Ascending aorta (tissue), 2 donors: Measurements from ENCODE around the gene SMAD6. TPM values are rescaled to one million over a fixed set of nuclear protein-coding genes. Genes with fewer than 3 reads are reported as not detected.

Source experiments
- DNase-seq, 2 donors: peaks; one replicate each; pipeline ENCODE4 v3.0.0-alpha.2; 2019; ENCODE audit warnings: low spot score in 2 of 2
- H3K27ac ChIP-seq, 2 donors: fragments of 200-600 bp; sonication (generic); one replicate each; pipeline ENCODE4 v1.5.1; 2016 to 2017; ENCODE audit warnings: mild to moderate bottlenecking in 1 of 2
- H3K27me3 ChIP-seq: fragments of 200-600 bp; sonication (generic); one replicate; pipeline ENCODE4 v1.5.1; 2017
- H3K36me3 ChIP-seq, 2 donors: fragments of 200-600 bp; sonication (generic); one replicate each; pipeline ENCODE4 v1.5.1; 2016
- H3K4me1 ChIP-seq, 2 donors: fragments of 200-600 bp; sonication (generic); one replicate each; pipeline ENCODE4 v1.5.1; 2016 to 2017; ENCODE audit warnings: mild to moderate bottlenecking in 1 of 2
- H3K4me3 ChIP-seq, 2 donors: fragments of 200-600 bp; sonication (generic); one replicate each; pipeline ENCODE4 v1.5.1; 2016 to 2017; ENCODE audit warnings: mild to moderate bottlenecking in 1 of 2
- H3K9me3 ChIP-seq, 2 donors: fragments of 200-600 bp; sonication (generic); one replicate each; pipeline ENCODE4 v1.5.1; 2016
- intact Hi-C: fragments of 100-400 bp; cut with DNase I; formaldehyde crosslinking; loops from one replicate; pipeline ENCODE4 v1.15.1; 2023
- total RNA-seq: library from RNA; depleted of rRNA; stranded (reverse); fragments of >200 nt; gene quantifications from one replicate; pipeline ENCODE4 v1.1.0, GENCODE V29; 2016
- TF ChIP-seq, protein P1 (sequence below), 3 experiments: fragments of 200-600 bp in 2 of 3; fragments of 450-650 bp in 1 of 3; sonication (generic) in 2 of 3; IDR thresholded peaks; one replicate each; pipeline ENCODE4 v1.5.1; 2016 to 2019; ENCODE audit warnings: antibody characterized with exemption in 3 of 3, mild to moderate bottlenecking in 1 of 3, moderate library complexity in 1 of 3

The SMAD6 gene
- total RNA-seq, 1 donor from 2014 or later = 140 TPM

DNA sequence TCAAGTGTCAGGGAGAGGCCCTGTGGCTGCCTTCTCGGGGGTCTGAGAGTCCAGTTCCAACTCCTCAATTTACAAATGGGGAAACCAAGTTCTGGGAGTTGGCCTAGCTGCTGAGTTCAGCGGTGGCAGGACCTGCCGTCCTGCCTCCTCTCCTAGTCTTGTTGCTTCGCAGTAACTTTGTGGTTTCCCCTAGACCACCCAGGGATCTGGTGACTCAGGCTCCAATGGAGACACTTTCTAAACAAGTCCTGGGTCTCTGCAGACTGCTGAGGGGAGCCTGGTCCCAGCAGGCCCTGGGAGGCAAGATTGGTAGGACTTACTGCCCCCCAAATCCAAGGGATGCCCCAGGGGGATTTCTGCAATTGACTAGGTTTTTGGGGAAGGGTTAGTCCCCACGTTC lies 83.6 kb downstream of the SMAD6 start:
- intact Hi-C loops = no loop called here
- Histone ChIP-seq H3K4me1 (peaks cover 5 to 10% of the 10 kb centered on the region in 2 donors), H3K9me3 (no peaks in the 10 kb centered on the region), H3K4me3 (no peak overlapping the region), H3K27me3 (no peaks in the 10 kb centered on the region), H3K36me3 (peaks cover 6 to 20% of the 10 kb centered on the region in 2 donors), H3K27ac (no peak overlapping the region)
- DNase-seq = no peak
- TF ChIP-seq, protein P1, sequence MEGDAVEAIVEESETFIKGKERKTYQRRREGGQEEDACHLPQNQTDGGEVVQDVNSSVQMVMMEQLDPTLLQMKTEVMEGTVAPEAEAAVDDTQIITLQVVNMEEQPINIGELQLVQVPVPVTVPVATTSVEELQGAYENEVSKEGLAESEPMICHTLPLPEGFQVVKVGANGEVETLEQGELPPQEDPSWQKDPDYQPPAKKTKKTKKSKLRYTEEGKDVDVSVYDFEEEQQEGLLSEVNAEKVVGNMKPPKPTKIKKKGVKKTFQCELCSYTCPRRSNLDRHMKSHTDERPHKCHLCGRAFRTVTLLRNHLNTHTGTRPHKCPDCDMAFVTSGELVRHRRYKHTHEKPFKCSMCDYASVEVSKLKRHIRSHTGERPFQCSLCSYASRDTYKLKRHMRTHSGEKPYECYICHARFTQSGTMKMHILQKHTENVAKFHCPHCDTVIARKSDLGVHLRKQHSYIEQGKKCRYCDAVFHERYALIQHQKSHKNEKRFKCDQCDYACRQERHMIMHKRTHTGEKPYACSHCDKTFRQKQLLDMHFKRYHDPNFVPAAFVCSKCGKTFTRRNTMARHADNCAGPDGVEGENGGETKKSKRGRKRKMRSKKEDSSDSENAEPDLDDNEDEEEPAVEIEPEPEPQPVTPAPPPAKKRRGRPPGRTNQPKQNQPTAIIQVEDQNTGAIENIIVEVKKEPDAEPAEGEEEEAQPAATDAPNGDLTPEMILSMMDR (IDR thresholded peaks at IDR 0.05) = no peak

DNA sequence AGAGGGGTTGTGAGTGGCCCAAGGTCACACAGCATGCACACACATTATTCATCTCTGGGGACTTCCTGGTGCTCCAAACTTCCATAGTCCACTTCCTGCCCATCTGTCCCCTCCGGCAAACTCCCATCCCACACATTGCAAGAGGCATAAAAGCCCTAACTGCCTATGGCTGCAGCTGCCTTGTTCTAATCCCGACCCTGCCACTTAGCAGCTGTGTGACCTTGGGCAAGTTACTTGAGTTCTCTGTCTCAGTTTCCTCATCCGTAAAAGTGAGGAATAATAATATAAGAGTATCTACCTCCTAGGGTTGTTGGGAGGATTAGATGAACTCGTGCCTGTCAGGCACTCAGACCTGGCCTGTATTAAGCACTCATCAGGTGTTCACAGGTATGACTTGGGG lies 84.2 kb downstream of the SMAD6 start:
- H3K4me1 ChIP-seq = peaks cover 5 to 10% of the 10 kb centered on the region in 2 donors
- peaks cover 3 to 14% of the 10 kb centered on the region in 2 donors for H3K36me3 ChIP-seq
- intact Hi-C loops = no loop called here
- H3K4me3 ChIP-seq = no peak overlapping the region
- no peaks in the 10 kb centered on the region for H3K27me3 ChIP-seq
- no peak overlapping the region for H3K27ac ChIP-seq
- TF ChIP-seq, protein P1 (IDR thresholded peaks at IDR 0.05) = no peak
- DNase-seq = no peak
- H3K9me3 ChIP-seq = no peaks in the 10 kb centered on the region

DNA sequence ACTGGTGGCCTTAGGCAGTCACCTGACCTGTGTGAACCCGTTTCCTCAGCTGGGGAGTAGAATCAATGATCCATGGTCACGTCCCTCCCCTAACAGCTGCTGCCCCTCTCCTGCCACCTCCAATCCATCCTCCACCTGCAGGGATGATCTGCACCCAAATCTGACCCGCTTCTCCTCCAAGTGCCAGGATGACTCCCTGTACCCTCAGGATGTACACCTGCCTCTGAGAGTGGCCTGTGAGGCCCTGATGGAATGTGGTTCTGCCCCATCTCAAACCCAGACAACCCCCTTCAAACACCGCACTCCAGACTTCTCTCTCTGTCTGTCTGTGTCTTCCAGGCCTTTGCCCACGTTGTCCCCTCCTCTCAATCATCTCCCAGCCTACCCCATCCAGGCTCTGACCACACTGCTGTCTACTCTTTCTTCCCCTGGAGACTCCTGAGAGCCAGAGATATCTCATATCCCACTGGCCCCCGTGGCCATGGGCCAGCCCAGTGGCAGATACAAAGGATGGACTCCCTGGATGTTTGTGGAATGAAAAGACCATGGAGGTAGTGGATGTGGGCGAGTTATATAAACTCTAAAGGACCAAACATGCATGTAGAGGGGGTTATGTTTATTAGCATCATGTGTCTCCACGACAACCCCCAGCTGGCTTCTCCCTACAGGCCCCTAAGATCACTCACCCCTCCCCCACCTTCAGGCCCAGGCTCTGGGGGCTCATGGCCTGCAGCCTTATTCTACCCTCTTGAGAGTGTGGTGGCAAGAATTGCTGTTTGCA lies 84.9 kb downstream of the SMAD6 start:
- Histone ChIP-seq H3K4me3 (no peak overlapping the region), H3K36me3 (peaks cover 0 to 11% of the 10 kb centered on the region in 2 donors), H3K9me3 (no peaks in the 10 kb centered on the region), H3K4me1 (peaks cover 5 to 10% of the 10 kb centered on the region in 2 donors), H3K27me3 (no peaks in the 10 kb centered on the region), H3K27ac (no peak overlapping the region)
- TF ChIP-seq, protein P1 (IDR thresholded peaks at IDR 0.05) = no peak
- intact Hi-C loops = no loop called here
- DNase-seq = no peak

DNA sequence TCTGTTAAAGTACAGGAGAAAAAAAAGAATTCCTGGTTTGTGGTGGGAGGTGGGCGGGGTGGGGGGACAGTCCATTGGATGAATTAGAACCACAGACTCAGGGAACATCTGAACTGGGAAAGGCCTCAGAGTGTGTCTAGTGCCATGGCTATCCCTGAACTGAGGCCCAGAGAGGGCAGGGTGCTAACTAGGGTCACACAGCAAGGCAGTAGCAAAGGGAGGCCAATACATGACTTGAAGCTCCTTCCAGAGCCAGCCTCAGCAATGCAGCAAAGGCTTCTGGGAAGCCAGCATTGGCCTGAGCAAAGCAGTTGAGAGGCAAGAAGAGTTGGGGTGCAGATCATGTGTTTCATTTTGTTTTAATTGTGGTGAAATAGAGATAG lies 85.4 kb downstream of the SMAD6 start:
- no peak overlapping the region for H3K4me3 ChIP-seq
- DNase-seq = no peak
- H3K9me3 ChIP-seq = no peaks in the 10 kb centered on the region
- no peak overlapping the region for H3K27ac ChIP-seq
- no peaks in the 10 kb centered on the region for H3K27me3 ChIP-seq
- H3K36me3 ChIP-seq = peaks cover 0 to 11% of the 10 kb centered on the region in 2 donors
- intact Hi-C loops = no loop called here
- peaks cover 5 to 10% of the 10 kb centered on the region in 2 donors for H3K4me1 ChIP-seq
- TF ChIP-seq, protein P1 (IDR thresholded peaks at IDR 0.05) = no peak

DNA sequence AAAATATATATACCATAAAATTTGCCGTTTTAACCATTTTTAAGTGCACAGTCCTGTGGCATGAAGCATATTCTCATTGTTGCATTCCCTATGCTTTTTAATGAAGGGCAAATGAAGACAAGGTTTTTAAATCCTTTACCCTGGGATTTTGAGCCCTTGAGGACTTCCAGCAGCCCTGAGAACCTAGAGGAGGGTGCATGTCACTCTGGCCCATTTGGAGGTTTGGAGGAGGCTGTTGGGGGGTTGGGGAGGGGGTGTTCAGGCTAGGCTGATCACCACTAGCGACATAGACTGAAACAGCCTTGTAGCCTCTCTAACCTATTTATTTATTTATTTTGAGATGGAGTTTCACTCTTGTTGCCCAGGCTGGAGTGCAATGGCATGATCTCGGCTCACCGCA lies 86.0 kb downstream of the SMAD6 start:
- Histone ChIP-seq H3K36me3 (peaks cover 0 to 8% of the 10 kb centered on the region in 2 donors), H3K4me1 (peaks cover 5 to 10% of the 10 kb centered on the region in 2 donors), H3K27ac (no peak overlapping the region), H3K9me3 (no peaks in the 10 kb centered on the region), H3K4me3 (no peak overlapping the region), H3K27me3 (no peaks in the 10 kb centered on the region)
- DNase-seq = no peak
- TF ChIP-seq, protein P1 (IDR thresholded peaks at IDR 0.05) = no peak
- intact Hi-C loops = loop anchor here (2.0 kb wide), 1 partner anchor 63 kb away; no protein-coding TSS in a partner anchor
